Astrocyte (in vitro differentiated cells and primary cell): ENCODE data around the gene APOBEC3B.
"Not testable (repeated sequence)": the region's sequence is repeated elsewhere in the genome, so short reads cannot be mapped to it uniquely, and the experiment has no call there.

Source experiments
- CTCF ChIP-seq: IDR thresholded peaks from 2 replicates; pipeline ENCODE4 v1.5.1; 2011; ENCODE audit warnings: low read depth, mild to moderate bottlenecking, inconsistent platforms, low read length, moderate library complexity; ENCODE audit not compliant: insufficient read depth
- EZH2 ChIP-seq: IDR thresholded peaks from 2 replicates; pipeline ENCODE4 v1.6.1; 2012; ENCODE audit warnings: mild to moderate bottlenecking, low read length, inconsistent platforms; ENCODE audit not compliant: insufficient read depth

- not testable (repeated sequence) for TF ChIP-seq CTCF, EZH2
These were observed 58.6 kb downstream of the APOBEC3B start, which contains the start of gene APOBEC3F for GRCh38 chr22:39040538-39041296.
